Retina (tissue), 1 donor: Measurements from ENCODE around the gene STXBP5.

Experiments used
- DNase-seq: peaks from one replicate; pipeline ENCODE4 v3.0.0-alpha.2; 2016

The STXBP5 gene

DNA sequence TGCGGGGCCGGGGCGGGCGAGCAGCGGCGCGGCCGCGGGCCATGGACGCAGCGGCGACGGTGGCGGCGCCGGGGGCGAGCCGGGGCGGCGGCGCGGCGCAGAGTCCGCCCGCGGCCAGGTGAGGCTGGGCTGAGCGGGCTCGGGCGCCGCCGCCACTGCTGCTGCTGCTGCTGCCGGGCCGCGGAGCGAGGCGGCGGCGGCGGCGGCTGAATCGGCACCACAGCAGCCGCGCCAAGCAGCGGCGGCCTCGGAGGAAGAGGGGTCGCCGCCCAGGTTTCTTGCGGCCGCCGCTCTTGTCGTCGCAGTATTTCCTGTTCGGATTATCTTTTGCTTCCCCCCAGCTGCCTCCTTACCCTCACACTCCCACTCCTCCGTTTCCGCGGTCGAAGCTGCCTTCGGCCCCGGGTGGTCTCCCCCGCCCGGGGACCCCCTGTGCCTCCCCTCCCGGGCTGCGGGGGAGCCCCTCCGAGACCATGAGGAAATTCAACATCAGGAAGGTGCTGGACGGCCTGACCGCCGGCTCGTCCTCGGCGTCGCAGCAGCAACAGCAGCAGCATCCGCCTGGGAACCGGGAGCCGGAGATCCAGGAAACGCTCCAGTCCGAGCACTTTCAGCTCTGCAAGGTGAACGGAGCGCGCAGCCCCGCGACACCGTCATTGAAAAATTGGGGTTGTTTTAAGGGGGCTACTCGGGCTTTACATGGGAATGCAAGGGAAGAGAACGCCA lies at the start of gene STXBP5:
STXBP5 (plus strand) TSS at position 358 of the 726 bp plus-strand sequence; CDS start at position 474, 116 bp downstream.
- DNase-seq: peak; percentile 78

DNA sequence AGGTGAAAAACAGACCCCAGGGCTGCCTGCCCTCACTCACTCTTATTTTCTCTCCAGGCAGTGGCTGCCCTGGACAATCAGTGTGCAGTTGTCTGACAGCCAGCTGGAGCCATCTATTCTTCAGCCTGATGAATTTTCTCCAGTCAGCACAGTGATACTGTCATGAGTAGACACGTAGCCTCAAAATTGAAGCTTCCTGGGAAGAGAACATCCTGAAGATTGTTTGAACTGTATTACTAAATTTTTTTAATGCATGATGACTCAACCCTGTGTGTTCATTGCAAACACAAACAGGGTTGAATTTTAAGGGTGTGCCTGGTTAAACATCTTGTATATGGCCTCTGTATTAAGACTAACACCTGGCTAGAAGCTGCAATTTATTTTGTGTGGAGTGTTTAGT lies 49.8 kb upstream of the STXBP5 start:
- DNase-seq: no peak

DNA sequence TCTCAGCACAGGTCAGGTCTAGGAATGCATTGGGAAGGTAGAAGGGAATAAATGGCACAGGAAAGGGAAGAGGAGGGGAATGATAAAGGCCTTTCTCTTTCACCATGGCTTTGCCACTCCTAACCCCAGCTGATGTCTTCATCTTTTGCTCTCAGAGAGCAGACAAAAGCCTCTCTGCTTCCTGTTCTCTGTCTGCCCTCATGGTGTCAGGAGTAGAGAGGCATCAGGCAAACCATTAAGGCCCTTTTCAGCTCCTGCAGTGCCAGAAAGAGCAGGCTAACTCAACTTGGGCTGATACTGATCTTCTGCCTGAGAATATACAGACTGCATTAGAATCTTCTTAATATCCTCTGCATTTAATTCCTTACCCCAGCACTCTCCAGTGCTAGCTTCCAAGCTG lies 48.0 kb upstream of the STXBP5 start:
- DNase-seq: no peak

DNA sequence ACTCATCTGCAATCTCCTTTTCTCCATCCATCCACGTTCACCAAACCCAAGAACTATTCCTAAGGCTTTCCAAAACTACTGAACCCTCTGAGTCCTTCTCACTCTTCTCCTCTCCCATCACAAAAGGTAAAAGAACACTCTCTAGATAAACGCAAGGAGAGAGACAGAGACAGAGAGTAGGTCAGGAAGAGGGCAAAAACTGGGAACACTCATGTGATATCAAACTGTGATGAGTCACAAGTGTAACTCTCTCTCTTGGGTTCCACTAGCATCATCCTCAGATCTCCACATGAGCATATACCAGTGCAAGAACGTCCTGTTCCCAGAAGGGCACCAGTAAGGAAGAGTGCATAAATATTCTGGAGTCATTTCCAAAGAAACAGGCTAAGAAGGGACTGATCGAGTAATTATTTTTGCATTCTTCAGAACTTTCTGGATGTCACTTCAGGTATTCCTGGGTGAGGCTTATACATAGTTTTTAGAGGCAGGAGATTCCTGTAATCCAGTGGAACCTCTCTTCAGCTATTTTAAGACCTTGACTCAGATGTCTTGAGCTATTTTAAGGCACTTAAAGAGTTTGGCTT lies 47.3 kb upstream of the STXBP5 start:
- DNase-seq: no peak

DNA sequence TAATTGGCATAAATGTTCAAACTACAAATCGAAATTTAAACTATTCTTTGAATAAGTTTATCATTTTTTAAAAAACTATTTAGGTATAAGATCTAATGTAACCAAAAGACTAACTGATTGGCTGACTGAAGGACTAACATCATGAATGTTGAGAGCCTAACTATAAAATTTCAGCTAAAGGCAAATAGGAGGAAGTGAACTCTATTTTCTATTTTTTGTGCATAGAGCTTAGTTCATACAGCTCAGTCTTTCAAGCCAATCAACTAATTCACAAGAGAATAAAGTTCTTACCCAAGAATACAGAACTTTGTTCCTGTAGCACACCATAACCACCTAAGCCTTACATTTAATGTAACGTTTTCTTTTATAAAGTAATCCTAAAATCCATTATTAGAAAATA lies 46.3 kb upstream of the STXBP5 start:
- DNase-seq: no peak

DNA sequence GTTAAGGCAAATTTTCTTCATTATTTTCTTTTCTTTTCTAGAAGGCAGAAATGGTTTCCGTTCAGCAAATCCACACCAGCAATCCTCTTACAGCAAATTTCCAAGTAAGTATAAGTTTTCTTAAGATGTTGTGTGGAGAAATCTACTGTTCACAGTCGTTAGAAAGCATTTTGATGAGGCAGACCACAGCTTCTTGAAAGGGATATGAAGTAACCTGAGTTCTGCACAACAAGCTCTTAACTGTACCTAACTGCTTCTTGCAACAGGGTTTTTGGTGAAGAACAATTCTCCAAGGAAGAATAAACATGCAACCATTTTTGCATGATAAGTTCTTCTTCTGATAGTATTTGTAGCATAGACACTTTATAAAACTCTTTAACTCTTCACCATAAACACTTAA lies 45.3 kb upstream of the STXBP5 start:
- no peak for DNase-seq

DNA sequence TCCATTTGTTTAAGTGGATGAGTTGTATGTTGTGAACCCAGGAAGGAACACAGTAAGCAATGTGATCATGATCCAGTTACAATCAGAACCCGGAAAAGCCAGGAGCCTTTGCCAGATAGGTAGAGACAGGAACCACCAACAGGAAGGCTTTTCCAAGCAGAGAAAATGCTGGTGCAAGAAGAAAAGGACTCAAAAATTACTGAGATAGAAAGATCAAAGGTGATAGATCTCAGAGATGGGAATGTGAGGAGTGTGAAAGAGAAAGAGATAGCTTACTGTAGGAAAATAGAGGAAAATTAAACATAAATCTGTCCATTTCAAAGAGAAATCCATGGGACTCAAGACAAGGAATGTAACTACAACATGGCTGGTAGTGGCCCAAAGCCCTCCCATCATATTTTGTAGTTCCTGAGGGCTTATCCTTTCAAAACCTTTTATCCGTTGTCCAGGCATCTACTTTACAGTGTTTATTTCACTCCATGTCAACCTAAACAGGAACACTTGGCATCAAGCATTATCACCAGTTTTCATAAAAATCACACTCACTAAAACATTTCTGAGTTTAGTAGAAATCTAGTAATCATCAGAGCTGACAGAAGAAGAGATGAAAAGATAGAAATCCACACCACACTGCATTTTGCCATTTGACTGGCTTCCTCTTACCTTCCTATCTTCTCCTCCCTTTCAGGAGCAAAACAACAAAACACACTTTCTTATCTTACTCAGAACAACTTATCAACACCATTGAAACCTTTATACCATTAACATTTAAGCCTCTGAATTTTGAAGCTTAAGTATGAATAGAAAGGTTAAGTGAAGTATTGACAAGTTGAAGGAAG lies 44.5 kb upstream of the STXBP5 start:
- no peak for DNase-seq

DNA sequence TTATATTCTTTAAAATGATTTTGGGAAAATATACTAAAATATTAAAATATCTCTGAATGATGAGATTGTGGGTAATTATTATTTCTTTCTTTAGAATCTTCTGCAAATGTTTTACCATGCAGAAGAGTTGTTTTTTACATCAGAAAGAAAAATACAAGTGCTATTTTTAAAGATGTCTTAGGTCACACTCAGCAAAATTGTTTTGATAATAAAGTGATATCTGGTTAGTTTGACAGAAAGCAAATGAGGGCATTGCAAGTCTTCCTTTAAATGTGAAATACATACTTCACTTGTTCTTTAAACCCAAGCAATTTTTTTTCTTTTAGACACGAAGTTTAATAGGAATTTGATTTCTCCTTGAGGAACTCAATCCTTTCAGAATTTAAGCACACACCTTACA lies 43.6 kb upstream of the STXBP5 start:
- DNase-seq: no peak

DNA sequence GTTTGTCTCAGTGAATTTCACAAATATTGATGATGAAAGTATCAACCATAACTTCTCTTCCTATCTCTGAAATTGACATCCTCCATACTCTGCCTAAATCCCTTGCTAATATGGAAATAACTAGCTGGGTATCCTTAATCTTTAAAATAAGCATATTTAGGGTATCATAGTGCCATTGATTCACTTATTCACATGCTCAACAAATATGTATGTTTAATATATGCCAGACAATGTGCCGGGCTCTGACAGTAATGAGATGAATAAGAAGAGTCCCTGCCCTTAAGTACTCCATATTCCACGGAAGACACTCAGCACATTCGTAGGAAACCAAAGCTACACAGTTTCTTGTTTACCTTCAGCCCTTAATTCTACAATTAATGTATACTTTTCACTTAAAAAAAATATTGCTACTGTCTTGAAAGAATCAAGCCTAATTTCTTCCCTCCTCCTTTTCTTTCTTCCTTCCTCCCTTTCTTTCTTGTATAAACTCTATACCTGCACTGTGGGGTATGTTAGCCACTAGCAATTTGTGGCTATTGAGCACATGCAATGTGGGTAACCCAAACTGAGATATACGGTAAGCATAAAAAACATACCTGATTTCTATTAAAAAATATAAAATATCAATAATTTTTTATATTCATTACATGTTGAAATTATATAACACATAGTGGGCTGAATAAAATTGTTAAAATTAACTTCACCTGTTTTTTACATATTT lies 42.8 kb upstream of the STXBP5 start:
- no peak for DNase-seq

DNA sequence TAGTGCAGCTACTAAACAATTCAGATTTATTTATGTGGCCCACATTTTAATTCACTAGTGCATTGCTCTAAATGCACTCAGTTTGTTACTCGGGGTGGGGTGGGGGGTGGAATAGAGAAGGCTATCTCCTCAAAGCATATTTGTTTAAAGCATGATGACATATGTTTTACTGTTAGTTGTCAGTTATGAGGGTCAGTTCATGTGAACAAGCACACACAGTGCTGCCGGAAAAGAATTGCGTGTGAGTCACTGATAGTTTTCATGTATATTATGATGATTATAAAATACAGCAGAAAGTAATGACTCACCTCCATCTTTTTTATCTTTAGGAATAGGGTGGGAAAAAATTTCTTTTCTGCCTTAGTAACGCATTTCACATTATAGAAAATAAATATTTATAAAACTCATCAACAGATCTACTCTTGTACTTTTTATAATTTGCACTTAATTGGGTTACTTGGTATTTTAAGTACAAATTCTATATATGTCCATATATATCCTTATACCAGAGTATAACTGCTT lies 42.2 kb upstream of the STXBP5 start:
- no peak for DNase-seq

DNA sequence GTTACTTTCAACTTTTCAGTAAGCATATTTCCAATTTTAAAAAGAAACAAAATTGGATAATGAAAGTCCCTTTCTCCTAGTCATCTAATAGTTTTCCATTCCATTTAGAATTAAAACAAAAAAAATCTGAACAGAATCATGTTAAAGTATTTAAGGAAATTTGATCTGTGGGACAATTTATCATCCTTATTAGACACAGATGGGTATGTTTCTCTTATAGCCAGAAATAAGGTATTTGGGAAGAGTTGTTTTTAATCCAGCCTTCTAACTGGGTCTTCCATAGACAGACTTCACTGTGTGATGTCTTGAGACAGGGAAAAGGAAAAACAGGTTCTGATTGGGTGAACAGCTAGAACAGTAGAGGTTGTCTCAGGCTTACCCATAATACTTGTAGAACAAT lies 39.5 kb upstream of the STXBP5 start:
- no peak for DNase-seq

DNA sequence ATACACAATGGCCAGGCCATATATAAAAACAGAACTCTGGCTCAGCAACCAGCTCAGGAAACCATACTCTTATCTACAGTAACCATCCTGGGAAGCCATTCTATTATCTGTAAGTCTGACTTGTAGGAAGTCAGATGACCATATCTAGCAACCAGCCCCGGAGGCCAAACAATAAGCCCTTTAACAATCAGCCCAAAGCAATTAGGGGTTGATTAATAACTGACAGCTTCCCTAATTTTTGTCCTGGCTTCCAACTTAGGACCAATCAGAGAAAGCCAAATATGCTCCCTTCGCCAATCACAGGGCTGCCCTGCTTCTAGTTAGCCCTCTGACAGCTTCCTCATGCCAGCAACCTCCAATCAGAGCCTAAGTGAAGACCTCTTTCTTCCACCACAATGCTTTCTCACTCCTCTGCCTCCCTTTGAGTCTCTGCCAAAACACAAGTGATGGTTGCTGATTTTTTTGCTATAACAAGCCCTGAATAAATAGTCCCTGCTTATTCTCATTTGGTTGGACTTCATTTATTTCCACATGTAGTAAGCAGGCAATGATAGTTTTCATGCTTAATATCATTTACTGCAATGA lies 37.8 kb upstream of the STXBP5 start:
- DNase-seq: no peak

DNA sequence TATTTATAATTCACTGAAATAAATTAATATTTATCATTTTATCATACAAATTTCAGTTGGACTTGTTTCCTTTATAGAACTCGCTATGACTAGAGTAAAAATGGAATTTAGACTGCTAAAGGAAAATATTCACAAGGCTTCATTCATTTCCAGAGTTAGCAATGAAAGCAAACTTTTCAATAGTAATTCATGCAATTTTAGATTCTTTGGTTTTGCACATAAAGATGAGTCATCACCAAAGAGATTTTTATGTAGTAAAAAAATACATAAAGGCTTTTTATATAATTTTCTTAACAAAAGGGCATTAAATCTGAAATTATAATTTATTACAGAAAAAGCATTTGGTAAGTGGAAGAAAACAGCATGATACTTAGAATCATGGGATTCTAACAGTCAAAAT lies 37.2 kb upstream of the STXBP5 start:
- no peak for DNase-seq

DNA sequence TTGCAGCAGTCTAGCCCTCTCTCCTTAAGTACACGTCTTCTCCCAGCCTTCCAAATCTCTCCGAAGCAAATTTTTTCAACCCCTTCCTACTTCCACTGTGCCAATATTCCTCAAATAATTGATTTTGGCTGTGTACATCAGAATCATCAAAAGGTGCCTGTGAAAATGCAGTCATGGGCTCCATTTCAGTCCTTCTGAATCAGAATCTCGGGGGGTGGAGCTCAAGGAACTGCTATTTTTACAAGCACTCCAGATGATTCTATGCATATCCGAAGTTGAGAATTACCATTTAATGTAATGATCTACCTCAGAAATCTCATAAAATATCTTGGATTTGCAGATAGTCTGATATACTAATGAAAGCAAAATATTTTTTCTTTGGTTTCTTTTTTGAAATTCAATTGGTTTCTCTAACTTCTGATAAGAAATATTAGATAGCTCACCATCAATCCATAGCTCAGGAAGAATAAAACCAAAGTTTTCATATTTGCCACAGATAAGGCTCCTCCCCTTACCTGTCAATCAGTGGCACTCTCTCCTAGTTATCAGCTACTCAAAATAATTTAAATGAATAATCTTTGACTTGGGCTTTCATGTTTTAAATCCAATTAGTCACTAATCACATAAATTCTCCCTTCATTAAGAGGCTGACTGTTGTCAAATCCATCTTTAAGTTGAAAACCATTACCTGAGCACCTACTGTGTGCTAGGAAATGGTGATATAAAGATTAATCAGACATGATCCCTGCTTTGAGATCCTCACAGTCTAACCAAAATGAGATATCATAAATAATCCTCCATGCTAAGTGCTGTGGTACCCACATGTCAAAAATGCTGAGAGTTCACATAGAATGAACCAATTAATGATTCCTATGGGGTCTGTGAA lies 36.4 kb upstream of the STXBP5 start:
- no peak for DNase-seq

DNA sequence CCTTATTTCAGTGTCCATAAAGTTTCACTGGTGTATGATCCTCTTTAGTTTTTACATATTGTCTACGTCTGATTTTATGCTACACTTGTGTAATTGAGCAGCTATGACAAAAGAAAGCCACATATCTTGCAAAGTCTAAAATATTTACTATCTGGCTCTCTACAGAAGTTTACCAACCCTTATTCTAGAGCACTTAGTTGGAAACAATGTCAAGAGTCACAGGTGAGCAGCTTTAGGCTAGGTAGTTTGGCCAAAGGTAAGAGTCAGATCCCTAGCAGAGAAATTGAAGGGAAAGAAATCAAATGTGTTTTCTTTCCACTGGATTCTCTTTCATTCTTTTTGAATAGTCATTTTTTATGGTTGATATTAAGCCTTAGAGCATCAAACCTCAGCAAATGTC lies 34.7 kb upstream of the STXBP5 start:
- DNase-seq: no peak

DNA sequence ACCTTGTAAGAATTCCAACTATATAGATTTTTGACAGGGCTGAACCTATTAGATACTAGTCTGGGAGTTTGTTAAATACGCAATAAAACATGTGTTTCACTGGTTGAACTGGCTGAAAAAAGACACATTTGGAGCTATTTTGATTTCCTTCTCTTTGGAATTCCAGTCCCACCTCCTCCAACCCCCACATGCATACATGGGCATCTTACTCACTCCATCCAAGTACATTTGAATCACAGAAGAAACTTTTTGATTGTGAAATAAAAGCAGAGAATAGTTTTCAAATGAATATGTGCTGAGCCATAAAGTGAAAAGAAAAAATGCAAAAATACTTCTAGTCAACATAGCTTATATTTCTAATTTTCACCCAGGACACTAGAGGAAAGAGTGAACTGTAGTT lies 33.9 kb upstream of the STXBP5 start:
- no peak for DNase-seq

DNA sequence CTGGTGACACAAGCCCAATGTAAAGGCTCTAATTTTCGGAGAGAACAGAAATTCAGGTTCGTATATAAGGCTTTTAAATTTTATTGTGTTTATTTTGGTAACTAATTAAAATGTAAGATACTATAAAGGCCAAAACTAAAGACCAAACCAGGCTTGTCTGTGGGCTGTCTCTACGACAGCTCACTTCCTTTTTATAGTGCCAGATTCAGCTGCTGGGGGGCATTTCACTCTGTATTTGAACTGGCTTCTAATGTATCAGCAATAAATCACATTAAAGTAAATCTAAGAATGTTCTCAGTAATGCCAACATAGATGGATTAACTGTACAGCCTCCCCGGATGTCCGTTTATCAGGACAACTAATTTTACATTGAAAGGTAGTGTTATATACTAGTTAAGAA lies 31.1 kb upstream of the STXBP5 start:
- no peak for DNase-seq

DNA sequence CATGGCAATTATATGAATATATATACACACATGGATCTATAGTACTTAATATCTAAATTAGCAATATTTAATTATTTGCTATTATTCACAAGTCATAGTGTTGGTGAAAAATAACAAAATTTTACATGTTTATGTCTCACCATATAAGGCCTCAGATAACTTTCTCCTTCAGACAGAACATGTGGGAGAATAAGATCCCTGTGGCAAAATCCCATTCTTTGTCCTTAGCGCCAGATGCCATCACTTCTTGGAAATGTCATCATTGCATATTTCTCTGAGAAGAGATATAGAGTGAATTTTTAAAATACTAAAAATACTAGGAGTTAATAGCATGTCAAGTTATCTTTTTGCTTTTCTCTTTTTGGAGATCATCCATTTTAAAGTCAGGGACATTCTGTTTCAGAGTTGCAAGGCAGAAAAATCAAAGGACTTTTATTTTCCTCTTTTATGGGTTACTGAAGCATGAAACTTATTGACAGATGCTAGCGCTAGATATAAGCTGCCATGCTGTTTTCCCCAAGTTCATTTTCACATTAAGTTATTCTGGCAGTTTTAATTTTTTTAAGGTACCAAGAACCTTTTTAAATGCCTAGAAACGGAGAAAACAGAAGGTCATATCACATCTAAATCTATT lies 30.4 kb upstream of the STXBP5 start:
- peak; percentile 22 for DNase-seq

DNA sequence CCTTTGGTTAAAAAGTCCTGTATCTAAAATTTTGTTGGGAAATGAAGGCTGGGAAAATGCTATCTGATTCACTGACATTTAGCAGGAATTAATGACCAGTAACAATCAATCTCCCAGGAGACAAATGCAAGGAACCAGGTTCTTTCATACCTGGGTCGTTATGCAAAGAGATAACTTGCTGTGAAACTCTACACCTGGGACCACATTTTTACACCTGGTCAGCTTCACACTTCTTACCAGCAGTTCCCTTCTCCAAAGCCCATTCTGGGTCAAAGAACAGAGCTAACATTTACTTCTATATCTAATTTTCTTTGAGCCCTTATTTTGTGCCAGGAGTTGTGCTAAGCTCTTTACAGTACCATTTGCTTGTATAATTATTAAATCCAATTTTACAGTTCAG lies 27.4 kb upstream of the STXBP5 start:
- DNase-seq: no peak

DNA sequence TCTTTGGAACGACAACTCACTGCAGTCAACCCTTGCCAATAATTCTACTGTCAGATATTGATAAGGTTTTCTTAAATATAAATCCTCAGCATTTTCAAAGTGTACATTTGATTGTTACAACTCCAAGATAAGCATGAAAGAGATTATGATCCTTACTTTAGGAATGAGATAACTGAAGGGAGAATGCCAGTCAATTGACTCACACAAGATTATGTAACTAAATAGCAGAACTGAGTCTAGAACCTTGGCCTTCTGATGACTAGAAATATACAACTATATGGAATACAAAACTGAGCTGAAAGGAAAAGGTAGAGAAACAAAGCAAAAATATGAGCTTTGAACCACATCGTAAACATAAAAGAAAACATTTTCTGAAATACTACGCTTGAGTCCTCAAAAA lies 26.9 kb upstream of the STXBP5 start:
- DNase-seq: no peak

DNA sequence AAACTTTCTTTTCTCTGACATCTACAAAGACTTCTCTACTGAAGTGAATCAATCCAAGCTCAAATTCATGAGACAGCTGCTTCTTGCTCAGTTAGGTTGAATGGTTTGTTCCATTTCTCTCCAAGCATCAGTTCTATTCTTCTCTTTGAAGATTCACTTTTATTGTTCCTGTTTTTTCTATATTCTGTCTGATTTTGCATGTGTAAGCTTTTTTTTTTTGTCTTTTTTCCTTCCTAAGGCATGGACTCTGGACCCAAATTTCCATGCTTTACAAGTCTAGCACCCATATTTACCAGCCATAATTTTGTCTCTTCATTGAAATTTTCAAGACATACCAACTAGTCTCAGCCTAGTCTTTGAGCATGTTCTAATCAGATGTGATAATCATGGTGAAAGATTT lies 25.9 kb upstream of the STXBP5 start:
- no peak for DNase-seq
